GM19043 (cell line): Measurements from ENCODE around the gene SLC27A2.
A peak's percentile ranks its signal among the peaks of the same experiment; 100 is the strongest.

Experiments
- ATAC-seq: cut with Tn5 transposase; IDR thresholded peaks from one replicate; pipeline ENCODE4 v1.9.1; 2021; ENCODE audit warnings: low read depth; ENCODE audit not compliant: unreplicated experiment

Gene SLC27A2

DNA sequence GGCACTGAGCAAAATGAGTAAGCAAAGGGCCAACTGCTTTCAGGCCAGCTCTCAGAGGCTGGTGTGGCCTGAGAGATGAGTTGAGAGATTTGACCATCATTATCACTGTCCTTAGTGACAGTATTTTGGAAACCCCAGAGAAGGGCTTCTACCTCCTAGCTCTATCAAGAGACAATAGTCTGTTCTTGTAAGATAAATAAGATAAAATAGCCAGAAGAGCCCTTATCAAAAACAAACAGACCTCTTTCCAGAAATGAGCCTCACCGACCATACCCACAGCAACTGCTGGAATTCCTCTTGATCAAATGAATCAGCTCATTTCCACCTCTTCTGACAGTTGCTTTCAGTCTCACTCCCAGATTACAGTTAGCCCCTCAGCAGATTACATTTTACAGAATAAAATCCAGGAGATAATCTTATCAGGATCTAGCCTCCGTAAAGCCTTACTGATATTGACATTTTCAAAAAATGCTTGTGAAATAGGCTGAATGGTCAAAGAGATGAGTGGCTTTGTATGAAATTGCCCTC, 79.0 kb downstream of the SLC27A2 start:
- ATAC-seq, result peak; percentile 42

GRCh38 chr15:50261981-50262380, 80.0 kb downstream of the SLC27A2 start:
- no peak for ATAC-seq

DNA sequence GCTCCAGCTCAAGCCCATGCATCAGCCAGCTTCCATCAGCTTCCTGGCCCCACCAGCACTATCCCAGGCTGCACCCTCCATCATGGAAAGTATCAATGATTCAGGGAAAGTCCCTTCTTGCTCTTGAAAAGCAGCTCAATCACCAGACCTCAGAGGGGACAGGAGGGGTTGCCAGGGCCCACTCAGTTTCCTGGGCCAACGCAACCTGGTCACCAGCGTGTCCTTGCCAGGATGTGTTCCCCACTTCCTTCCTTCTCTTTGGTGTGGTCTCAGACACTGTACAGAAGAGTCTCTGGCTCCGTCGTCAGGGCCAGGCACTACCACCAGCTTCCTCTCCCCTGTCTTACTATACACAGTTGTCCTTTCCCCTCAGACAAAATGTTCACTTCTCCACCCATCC, 80.5 kb downstream of the SLC27A2 start:
- ATAC-seq, result no peak

DNA sequence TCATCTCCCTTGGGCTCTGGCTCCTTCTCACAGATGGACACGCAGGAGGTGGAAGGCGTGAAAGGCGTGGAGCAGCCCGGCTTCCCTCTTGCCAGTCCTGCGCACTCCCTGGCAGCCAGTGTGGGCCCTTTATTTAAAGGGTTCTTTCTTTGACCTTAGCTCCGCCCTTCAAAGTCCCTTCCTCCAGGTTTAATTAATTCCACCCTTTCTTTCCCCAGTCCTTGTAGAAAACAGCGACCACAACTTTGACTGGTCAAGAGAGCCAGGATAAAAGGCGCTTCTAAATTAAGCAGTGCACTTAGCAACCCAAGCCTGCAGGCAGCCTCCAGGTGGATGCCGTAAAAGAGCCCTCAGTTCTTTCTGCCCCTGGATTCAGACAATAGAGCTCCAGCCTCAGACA, 83.6 kb downstream of the SLC27A2 start, which contains the start of gene HDC:
Gene HDC, minus strand, starts transcription at position 107 of the 400 bp plus-strand sequence. Its CDS starts 103 bp downstream, at position 4.
- no peak for ATAC-seq

DNA sequence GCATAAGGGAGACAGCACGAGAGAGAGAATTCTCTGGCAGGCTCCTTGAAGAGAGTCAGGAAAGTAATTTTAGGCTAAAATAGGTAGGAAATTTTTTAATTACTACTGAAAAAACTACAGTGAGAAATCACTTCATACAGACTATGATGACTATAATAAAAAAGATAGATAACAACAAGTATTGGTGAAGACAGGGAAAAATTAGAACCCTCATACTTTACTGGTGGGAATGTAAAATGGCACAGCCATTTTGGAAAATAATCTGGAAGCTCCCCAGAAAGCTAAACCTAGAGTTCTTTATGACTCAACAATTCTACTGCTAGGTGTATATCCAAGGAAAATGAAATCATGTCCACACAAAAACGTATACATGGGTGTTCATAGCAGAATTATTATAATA, 85.6 kb downstream of the SLC27A2 start:
- ATAC-seq, result no peak

GRCh38 chr15:50275091-50275490, 93.1 kb downstream of the SLC27A2 start:
- no peak for ATAC-seq

- ATAC-seq, result no peak
Measured at GRCh38 chr15:50275908-50276307, 93.9 kb downstream of the SLC27A2 start.

DNA sequence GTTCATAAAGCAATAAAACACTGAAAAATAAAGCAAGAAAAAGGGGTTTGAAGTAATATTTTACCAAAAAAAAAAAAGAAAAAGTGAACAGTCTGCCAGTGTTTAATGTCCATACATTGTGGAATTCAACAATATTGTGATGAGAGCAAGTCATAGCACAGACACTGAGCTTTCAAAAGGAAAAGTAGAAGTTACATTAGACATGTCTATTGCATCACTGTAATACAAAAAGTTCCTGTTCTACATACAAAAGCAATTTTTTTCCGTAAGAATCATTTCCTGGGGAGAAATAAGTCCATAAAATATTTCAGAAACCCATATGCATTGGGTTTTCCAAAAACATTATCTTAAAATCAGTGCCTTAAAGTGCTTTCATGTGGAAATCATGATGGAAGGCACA, 95.4 kb downstream of the SLC27A2 start:
- no peak for ATAC-seq

DNA sequence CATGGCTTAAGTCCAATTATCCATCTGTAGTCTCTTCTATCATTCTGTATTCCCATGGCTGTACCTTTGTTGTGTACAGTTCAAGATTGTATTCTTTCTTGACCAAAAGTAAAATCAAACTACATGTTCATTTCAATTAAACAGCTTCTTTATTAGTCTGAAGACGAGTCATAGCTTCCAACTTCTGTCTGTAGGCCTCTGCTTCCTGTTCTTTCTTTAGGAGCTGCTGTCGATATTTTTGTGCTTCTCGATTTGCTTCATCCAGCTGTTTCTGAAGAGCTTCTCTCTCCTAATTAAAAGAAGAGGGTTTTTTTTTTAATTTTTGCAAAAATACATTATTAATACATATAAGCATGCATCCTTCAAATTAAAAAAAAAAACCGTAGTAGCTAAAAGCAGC, 96.5 kb downstream of the SLC27A2 start:
- no peak for ATAC-seq

DNA sequence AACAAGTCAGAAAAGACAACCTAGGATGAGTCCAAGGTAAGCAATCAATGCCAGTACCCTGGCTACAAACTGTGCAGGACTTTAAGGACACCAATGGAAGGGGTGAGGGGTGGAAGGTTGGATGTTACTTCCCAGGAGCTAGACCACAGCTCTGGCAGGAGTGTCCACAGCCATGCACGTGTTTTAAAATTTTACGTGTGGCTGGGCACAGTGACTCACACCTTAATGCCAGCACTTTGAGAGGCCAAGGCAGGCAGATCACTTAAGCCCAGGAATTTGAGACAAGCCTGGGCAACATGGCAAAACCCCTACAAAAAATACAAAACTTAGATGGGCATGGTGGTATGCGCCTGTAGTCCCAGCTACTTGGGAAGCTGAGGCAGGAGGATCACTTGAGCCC, 98.3 kb downstream of the SLC27A2 start:
- ATAC-seq, result no peak

DNA sequence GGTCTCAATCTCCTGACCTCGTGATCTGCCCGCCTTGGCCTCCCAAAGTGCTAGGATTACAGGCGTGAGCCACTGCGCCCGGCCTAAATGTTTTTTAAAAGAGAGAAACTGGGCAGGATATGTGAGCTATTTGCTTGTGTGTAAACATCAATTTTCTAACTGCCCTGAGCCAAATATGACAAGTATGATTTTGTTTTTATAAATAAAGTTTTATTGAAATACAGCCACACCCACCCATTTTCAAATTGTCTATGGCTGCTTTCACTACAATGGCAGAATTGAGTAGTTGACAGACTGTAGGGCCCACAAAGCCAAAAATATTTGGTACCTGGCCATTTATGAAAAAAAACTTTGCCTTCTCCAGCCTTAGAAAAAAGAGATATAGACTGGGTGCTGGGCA, 99.4 kb downstream of the SLC27A2 start:
- no peak for ATAC-seq
